Adrenal gland (tissue), 12 donors: ENCODE results near the gene AKR1B1. TPM values are rescaled to one million over a fixed set of nuclear protein-coding genes. Genes with fewer than 3 reads are reported as not detected.

Source experiments
- DNase-seq, 7 donors: peaks; one replicate each; pipeline ENCODE4 v3.0.0-alpha.2; 2019 to 2020
- H3K27ac ChIP-seq, 5 donors: fragments of 200-600 bp; sonication (generic) in 4 of 5; 1 replicate in 3 of 5; 2 replicates in 2 of 5; pipeline versions ENCODE4 v1.5.1 to v1.8.0; 2016 to 2020; ENCODE audit warnings: mild to moderate bottlenecking in 1 of 5
- H3K27me3 ChIP-seq: fragments of 200-600 bp; 2 replicates; pipeline ENCODE4 v1.8.0; 2021
- H3K36me3 ChIP-seq, 2 donors: fragments of 200-600 bp; replicated peaks in 1 of 2; 1 replicate in 1 of 2; 2 replicates in 1 of 2; pipeline versions ENCODE4 v1.5.1 to v1.8.0; 2018 to 2022
- H3K4me1 ChIP-seq, 2 donors: fragments of 200-600 bp; replicated peaks in 1 of 2; 1 replicate in 1 of 2; 2 replicates in 1 of 2; pipeline versions ENCODE4 v1.5.1 to v1.8.0; 2018 to 2021
- H3K4me3 ChIP-seq, 4 donors: fragments of 200-600 bp; sonication (generic) in 3 of 4; one replicate each; pipeline ENCODE4 v1.5.1; 2016 to 2018
- H3K9me3 ChIP-seq, 3 donors: fragments of 200-600 bp; sonication (generic) in 1 of 3; replicated peaks in 1 of 3; 1 replicate in 2 of 3; 2 replicates in 1 of 3; pipeline versions ENCODE4 v1.5.1 to v1.8.0; 2016 to 2021
- POLR2A ChIP-seq, 2 donors: fragments of 450-650 bp; IDR thresholded peaks; one replicate each; pipeline ENCODE4 v1.6.1; 2017; ENCODE audit warnings: antibody characterized with exemption in 2 of 2, mild to moderate bottlenecking in 2 of 2, moderate library complexity in 1 of 2
- WGBS, 4 donors: extraction: QIAGEN DNeasy Blood & Tissue Kit in 2 of 4; methylation state at CpG; one replicate each; pipeline versions ENCODE4 v1.1.5 to v1.1.7; 2013 to 2017; 5-methylcytosine and 5-hydroxymethylcytosine counted together
- intact Hi-C, 2 donors: fragments of 100-400 bp; cut with DNase I; formaldehyde crosslinking; loops; one replicate each; pipeline versions ENCODE4 v1.14.1 to v1.15.0; 2022 to 2023
- polyA plus RNA-seq, 3 donors: library from polyadenylated mRNA; stranded (reverse); fragments of 200-250 nt in 2 of 3; fragments of 350-450 nt in 1 of 3; fragmentation: Illumina TruSeq in 1 of 3; extraction: RNeasy Lipid Tissue Mini Kit (QIAGEN cat#74804) in 1 of 3; gene quantifications; one replicate each; pipeline ENCODE4 v1.2.3, GENCODE V29; 2013 to 2014
- total RNA-seq, 9 donors: library from RNA; depleted of rRNA in 4 of 9; stranded (reverse); fragments of >200 nt in 4 of 9; fragments of 120-200 nt in 1 of 9; fragmentation: NEBNext Ultra II Directional in 1 of 9; extraction: Animal tissue kit (Norgen Biotek cat#: 25700) in 1 of 9; gene quantifications; one replicate each; pipeline versions ENCODE4 v1.1.0 to v1.2.4, GENCODE V29; 2013 to 2023
- TF ChIP-seq, protein P1 (sequence below), 6 experiments: fragments of 450-650 bp in 4 of 6; fragments of 200-600 bp in 2 of 6; sonication (generic) in 1 of 6; IDR thresholded peaks; 1 replicate in 5 of 6; 2 replicates in 1 of 6; pipeline versions ENCODE4 v1.5.1 to v1.8.0; 2016 to 2021; ENCODE audit warnings: antibody characterized with exemption in 6 of 6, mild to moderate bottlenecking in 2 of 6, moderate library complexity in 1 of 6
- donor health status: healthy with polysubstance abuse.
- donor health status: Bipolar disorder and iron deficiency.
- donor health status: DM: yes; HTN: yes; CAD: no.
- donor health status: DM: no; HTN: no; CAD: no.
- donor health status: DM: no; HTN: no; CAD: no.
- donor health status: DM: yes; HTN: yes; CAD: no.

Gene AKR1B1
- total and polyA plus RNA-seq, 12 donors: 270 to 4,669 (median 3,402) TPM

- Histone ChIP-seq H3K27ac (peak overlapping the region; percentile 27 to 89 (median 76)), H3K36me3 (peaks cover 0 to 1% of the 10 kb centered on the region in 2 donors), H3K9me3 (no peaks in the 10 kb centered on the region), H3K27me3 (no peaks in the 10 kb centered on the region), H3K4me3 (no peak overlapping the region), H3K4me1 (peaks cover 14 to 15% of the 10 kb centered on the region in 2 donors)
- intact Hi-C loops: no loop called here
- TF ChIP-seq, protein P1, sequence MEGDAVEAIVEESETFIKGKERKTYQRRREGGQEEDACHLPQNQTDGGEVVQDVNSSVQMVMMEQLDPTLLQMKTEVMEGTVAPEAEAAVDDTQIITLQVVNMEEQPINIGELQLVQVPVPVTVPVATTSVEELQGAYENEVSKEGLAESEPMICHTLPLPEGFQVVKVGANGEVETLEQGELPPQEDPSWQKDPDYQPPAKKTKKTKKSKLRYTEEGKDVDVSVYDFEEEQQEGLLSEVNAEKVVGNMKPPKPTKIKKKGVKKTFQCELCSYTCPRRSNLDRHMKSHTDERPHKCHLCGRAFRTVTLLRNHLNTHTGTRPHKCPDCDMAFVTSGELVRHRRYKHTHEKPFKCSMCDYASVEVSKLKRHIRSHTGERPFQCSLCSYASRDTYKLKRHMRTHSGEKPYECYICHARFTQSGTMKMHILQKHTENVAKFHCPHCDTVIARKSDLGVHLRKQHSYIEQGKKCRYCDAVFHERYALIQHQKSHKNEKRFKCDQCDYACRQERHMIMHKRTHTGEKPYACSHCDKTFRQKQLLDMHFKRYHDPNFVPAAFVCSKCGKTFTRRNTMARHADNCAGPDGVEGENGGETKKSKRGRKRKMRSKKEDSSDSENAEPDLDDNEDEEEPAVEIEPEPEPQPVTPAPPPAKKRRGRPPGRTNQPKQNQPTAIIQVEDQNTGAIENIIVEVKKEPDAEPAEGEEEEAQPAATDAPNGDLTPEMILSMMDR (IDR thresholded peaks at IDR 0.05): no peak
- peak in 1 of 2 donors; percentile 15 for TF ChIP-seq POLR2A (IDR thresholded peaks at IDR 0.05)
- WGBS, 4 donors: 67 to 72% (median 68%) methylated on average over 12 of the region's 12 CpGs
- DNase-seq: peak in 5 of 7 donors; percentile 56 to 80 (median 70)
Observed at GRCh38 chr7:134435161-134435920, 23.6 kb downstream of the AKR1B1 start.

- Histone ChIP-seq H3K36me3 (no peaks in the 10 kb centered on the region), H3K4me1 (peaks cover 14% of the 10 kb centered on the region in 2 donors), H3K9me3 (no peaks in the 10 kb centered on the region), H3K4me3 (no peak overlapping the region), H3K27me3 (no peaks in the 10 kb centered on the region), H3K27ac (peak overlapping the region; percentile 17 to 89 (median 67))
- DNase-seq: peak in 1 of 7 donors; percentile 15
- intact Hi-C loops: no loop called here
- WGBS, 4 donors: 67 to 82% (median 81%) methylated on average over 5 of the region's 5 CpGs
- TF ChIP-seq, protein P1 (IDR thresholded peaks at IDR 0.05): no peak
- no peak for TF ChIP-seq POLR2A (IDR thresholded peaks at IDR 0.05)
Observed at GRCh38 chr7:134434701-134435100, 24.2 kb downstream of the AKR1B1 start.

- whole genome bisulfite sequencing, 4 donors: 86 to 92% (median 87%) methylated on average over 4 of the region's 4 CpGs
Observed at GRCh38 chr7:134433430-134433829, 25.5 kb downstream of the AKR1B1 start.

More at GRCh38 chr7:134433430-134433829, 25.5 kb downstream of the AKR1B1 start:
- DNase-seq: no peak
- H3K36me3 ChIP-seq: no peaks in the 10 kb centered on the region
- peaks cover 14% of the 10 kb centered on the region in 2 donors for H3K4me1 ChIP-seq
- TF ChIP-seq, protein P1 (IDR thresholded peaks at IDR 0.05): no peak
- no peak for TF ChIP-seq POLR2A (IDR thresholded peaks at IDR 0.05)
- intact Hi-C loops: loop anchor here in 1 of 2 donors (2.0 kb wide), 2 partner anchors 79 to 173 kb away; no protein-coding TSS in a partner anchor
- no peaks in the 10 kb centered on the region for H3K9me3 ChIP-seq
- H3K27ac ChIP-seq: no peak overlapping the region
- H3K27me3 ChIP-seq: no peaks in the 10 kb centered on the region
- no peak overlapping the region for H3K4me3 ChIP-seq
